Measurements from ENCODE around the gene MAST4.

DNA sequence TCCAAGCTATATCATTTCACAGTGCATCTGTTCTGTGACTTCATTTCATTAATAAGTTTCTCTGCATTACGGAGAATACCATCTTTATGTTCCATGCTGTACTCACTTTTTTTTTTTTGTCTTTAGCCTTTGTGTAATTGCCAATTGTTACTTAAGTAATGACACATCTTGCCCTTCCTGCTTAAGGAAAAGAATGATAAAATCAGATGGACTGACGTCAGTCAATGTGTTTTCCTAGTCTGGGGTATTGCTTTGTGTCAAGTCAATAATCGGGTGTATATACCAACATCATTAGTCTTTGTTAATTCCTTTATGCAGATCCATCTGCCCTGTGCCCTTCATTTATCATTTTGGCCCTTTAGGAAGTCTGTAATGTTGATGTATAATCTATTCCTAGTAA lies 466.9 kb downstream of the MAST4 start:
- no peak for TF ChIP-seq EZH2 (IDR thresholded peaks at IDR 0.05; ENCODE audit: low read length, missing control alignments)
- TF ChIP-seq, protein P1, sequence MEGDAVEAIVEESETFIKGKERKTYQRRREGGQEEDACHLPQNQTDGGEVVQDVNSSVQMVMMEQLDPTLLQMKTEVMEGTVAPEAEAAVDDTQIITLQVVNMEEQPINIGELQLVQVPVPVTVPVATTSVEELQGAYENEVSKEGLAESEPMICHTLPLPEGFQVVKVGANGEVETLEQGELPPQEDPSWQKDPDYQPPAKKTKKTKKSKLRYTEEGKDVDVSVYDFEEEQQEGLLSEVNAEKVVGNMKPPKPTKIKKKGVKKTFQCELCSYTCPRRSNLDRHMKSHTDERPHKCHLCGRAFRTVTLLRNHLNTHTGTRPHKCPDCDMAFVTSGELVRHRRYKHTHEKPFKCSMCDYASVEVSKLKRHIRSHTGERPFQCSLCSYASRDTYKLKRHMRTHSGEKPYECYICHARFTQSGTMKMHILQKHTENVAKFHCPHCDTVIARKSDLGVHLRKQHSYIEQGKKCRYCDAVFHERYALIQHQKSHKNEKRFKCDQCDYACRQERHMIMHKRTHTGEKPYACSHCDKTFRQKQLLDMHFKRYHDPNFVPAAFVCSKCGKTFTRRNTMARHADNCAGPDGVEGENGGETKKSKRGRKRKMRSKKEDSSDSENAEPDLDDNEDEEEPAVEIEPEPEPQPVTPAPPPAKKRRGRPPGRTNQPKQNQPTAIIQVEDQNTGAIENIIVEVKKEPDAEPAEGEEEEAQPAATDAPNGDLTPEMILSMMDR (conservative IDR thresholded peaks at IDR 0.05 in 1 of 2, IDR thresholded peaks at IDR 0.05 in 1 of 2; ENCODE audit: low read depth in 1 of 2, low read length in 2 of 2) = no peak

Data from fibroblast of lung (primary cell).